ENCODE results near the gene ZNF524.

- TF ChIP-seq POLR2A (IDR thresholded peaks at IDR 0.05) (no peak), CTCF (IDR thresholded peaks at IDR 0.05) (no peak), EP300 (IDR thresholded peaks at IDR 0.05) (no peak)
These were observed 45.4 kb downstream of the ZNF524 start for GRCh38 chr19:55645512-55645881.
